Measurements from ENCODE around the gene AP3S2. TPM values are rescaled to one million over a fixed set of nuclear protein-coding genes. Genes with fewer than 3 reads are reported as not detected.

The AP3S2 gene
- total RNA-seq, 1 experiment from 2014 or later = 35.7 TPM

DNA sequence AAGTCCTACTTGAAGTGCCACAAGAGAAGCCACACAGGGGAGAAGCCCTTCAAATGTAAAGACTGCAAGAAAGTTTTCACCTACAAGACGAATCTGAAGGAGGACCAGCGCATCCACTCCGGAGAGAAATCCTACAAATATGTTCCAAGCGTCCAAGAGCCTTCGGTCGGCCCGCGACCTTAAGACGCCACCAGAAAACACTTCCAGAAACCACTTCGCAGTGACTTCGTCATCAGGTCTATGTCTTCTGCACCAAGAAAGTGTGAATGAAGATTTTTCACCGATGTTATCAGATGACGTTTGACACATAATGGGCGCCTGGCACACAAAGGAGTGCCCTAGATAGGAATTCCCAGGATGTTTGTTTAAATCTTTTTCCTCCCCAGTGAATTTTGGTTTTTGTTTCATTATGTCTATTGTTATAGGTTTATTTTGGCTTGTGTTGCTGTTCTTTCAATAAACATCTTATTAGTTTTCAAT, 43.0 kb upstream of the AP3S2 start:
- no peak overlapping the region for H3K4me3 Mint-ChIP-seq
- no peaks in the 10 kb centered on the region for H3K36me3 Mint-ChIP-seq
- ATAC-seq (no peak), DNase-seq (ENCODE audit: low spot score) (no peak)
- no peaks in the 10 kb centered on the region for H3K27me3 Mint-ChIP-seq (ENCODE audit: low read depth)
- no peak overlapping the region for H3K27ac Mint-ChIP-seq
- ChIA-PET CTCF (interaction anchor here (0.9 to 1.3 kb wide), 2 partner anchors 34 to 38 kb away, joined by 3 to 4 read pairs; no protein-coding TSS in a partner anchor), POLR2A (no interaction called here)
- TF ChIP-seq GRHL2 (CRISPR knock-in tag; IDR thresholded peaks at IDR 0.05; ENCODE audit: insufficient replicate concordance, severe bottlenecking) (no peak), MAX (CRISPR knock-in tag; IDR thresholded peaks at IDR 0.05) (no peak), ATF1 (CRISPR knock-in tag; IDR thresholded peaks at IDR 0.05) (no peak), ARID4B (CRISPR knock-in tag; IDR thresholded peaks at IDR 0.05; ENCODE audit: borderline replicate concordance) (no peak), ATF6 (CRISPR knock-in tag; IDR thresholded peaks at IDR 0.05) (no peak), NR2C2 (CRISPR knock-in tag; IDR thresholded peaks at IDR 0.05) (no peak)
- no peaks in the 10 kb centered on the region for H3K4me1 Mint-ChIP-seq
- H3K9me3 Mint-ChIP-seq = peaks cover 6% of the 10 kb centered on the region

- H3K27me3 Mint-ChIP-seq (ENCODE audit: low read depth) = no peaks in the 10 kb centered on the region
- H3K36me3 Mint-ChIP-seq = no peaks in the 10 kb centered on the region
- H3K9me3 Mint-ChIP-seq = peaks cover 6% of the 10 kb centered on the region
- DNase-seq (ENCODE audit: low spot score) (no peak), ATAC-seq (no peak)
- TF ChIP-seq ZNF396 (CRISPR knock-in tag; IDR thresholded peaks at IDR 0.05; ENCODE audit: borderline replicate concordance) (no peak), CTCF (IDR thresholded peaks at IDR 0.05) (no peak)
- TF ChIP-seq, protein P1, sequence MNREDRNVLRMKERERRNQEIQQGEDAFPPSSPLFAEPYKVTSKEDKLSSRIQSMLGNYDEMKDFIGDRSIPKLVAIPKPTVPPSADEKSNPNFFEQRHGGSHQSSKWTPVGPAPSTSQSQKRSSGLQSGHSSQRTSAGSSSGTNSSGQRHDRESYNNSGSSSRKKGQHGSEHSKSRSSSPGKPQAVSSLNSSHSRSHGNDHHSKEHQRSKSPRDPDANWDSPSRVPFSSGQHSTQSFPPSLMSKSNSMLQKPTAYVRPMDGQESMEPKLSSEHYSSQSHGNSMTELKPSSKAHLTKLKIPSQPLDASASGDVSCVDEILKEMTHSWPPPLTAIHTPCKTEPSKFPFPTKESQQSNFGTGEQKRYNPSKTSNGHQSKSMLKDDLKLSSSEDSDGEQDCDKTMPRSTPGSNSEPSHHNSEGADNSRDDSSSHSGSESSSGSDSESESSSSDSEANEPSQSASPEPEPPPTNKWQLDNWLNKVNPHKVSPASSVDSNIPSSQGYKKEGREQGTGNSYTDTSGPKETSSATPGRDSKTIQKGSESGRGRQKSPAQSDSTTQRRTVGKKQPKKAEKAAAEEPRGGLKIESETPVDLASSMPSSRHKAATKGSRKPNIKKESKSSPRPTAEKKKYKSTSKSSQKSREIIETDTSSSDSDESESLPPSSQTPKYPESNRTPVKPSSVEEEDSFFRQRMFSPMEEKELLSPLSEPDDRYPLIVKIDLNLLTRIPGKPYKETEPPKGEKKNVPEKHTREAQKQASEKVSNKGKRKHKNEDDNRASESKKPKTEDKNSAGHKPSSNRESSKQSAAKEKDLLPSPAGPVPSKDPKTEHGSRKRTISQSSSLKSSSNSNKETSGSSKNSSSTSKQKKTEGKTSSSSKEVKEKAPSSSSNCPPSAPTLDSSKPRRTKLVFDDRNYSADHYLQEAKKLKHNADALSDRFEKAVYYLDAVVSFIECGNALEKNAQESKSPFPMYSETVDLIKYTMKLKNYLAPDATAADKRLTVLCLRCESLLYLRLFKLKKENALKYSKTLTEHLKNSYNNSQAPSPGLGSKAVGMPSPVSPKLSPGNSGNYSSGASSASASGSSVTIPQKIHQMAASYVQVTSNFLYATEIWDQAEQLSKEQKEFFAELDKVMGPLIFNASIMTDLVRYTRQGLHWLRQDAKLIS (CRISPR knock-in tag; IDR thresholded peaks at IDR 0.05; ENCODE audit: borderline replicate concordance) = no peak
- H3K27ac Mint-ChIP-seq = no peak overlapping the region
- ChIA-PET CTCF (interaction anchor here (1.3 kb wide), 1 partner anchor 38 kb away, joined by 3 read pairs; no protein-coding TSS in a partner anchor), POLR2A (no interaction called here)
- no peaks in the 10 kb centered on the region for H3K4me1 Mint-ChIP-seq
- H3K4me3 Mint-ChIP-seq = no peak overlapping the region
These were observed 42.4 kb upstream of the AP3S2 start for GRCh38 chr15:89936051-89936785.
